AG04450 (cell line): ENCODE data around the gene MYOT. TPM values are rescaled to one million over a fixed set of nuclear protein-coding genes. Genes with fewer than 3 reads are reported as not detected.

Experiments used
- CTCF ChIA-PET: fragments of 300-600, 350-600 bp; formaldehyde crosslinking; extraction: SDS; loops from one replicate; lab custom pipeline; 2022; ENCODE audit warnings: antibody characterized with exemption, inconsistent platforms; lab: Charles Lee
- POLR2A ChIA-PET: fragments of 350-600 bp; formaldehyde crosslinking; extraction: SDS; loops from one replicate; lab custom pipeline; 2021; ENCODE audit warnings: antibody characterized with exemption, inconsistent platforms; lab: Yijun Ruan, JAX
- DNase-seq: peaks from one replicate; pipeline ENCODE4 v3.0.0-alpha.2; 2011; ENCODE audit warnings: low read depth, low spot score
- H3K27ac ChIP-seq: one replicate; pipeline ENCODE4 v1.5.1; 2012; ENCODE audit warnings: low read depth, low read length, control low read depth
- H3K27me3 ChIP-seq: one replicate; pipeline ENCODE4 v1.6.0; 2012; ENCODE audit warnings: low read length; ENCODE audit not compliant: control insufficient read depth, insufficient read depth
- H3K4me3 ChIP-seq: 2 replicates; pipeline ENCODE4 v1.5.1; 2011; ENCODE audit warnings: mild to moderate bottlenecking, low read depth, low read length, control low read depth
- H3K9me3 ChIP-seq: 2 replicates; pipeline ENCODE4 v1.5.1; 2012; ENCODE audit warnings: low read length; ENCODE audit not compliant: control insufficient read depth, insufficient read depth
- polyA plus RNA-seq: library from polyadenylated mRNA; depleted of rRNA; stranded (reverse); fragments of >200 nt; gene quantifications from 2 replicates; pipeline ENCODE4 v1.2.3, GENCODE V29; 2011
- TF ChIP-seq, protein P1 (sequence below): IDR thresholded peaks from 2 replicates; pipeline ENCODE4 v1.5.1; 2011; ENCODE audit warnings: low read depth, low read length, control low read depth, inconsistent platforms

Gene MYOT
- polyA plus RNA-seq, 1 experiment, result not detected

DNA sequence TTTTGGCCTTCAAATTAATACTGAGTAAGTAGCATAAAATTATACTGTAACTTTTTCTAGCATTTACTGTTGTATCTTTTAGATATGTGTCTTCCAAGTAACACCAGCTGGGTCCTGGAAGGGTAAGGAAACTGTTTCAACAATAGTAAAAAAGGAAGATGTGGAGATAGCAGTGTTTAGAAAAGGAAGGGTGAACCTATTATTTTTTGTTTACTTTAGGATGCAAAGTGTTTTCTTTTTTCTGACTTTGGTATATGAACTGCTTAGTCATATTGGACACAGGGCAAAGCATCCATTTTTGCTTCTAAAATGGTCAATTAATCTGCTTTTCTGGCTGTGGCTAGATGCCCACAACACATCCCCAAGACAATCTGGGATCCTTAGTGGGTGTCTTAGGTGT, 26.9 kb downstream of the MYOT start:
- CTCF ChIA-PET, result interaction anchor here (0.6 kb wide), 1 partner anchor 152 kb away, joined by 3 read pairs; no protein-coding TSS in a partner anchor
- DNase-seq, result no peak

DNA sequence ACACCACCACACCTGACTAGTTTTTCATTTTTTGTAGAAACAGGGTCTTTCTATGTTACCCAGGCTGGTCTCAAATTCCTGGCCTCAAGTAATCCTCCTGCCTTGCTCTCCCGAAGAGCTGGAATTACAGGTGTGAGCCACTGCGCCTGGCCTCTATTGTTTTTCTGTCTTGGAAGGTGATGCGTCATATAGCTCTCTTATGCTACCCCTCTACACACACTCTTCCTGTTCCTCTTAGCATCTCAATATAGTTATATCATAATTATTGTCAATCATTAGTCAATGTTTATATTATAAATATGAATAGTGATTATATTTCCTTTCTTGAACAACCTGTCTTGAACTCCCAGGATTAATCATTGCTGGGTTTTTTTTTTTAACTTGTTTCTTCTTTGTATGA, 28.9 kb downstream of the MYOT start:
- Histone ChIP-seq H3K27ac (no peak overlapping the region), H3K9me3 (no peaks in the 10 kb centered on the region), H3K4me3 (no peak overlapping the region), H3K27me3 (peaks cover 7% of the 10 kb centered on the region)
- ChIA-PET POLR2A (no interaction called here), CTCF (interaction anchor here (0.5 kb wide), 1 partner anchor 235 kb away, joined by 4 read pairs; no protein-coding TSS in a partner anchor)
- no peak for DNase-seq
- TF ChIP-seq, protein P1, sequence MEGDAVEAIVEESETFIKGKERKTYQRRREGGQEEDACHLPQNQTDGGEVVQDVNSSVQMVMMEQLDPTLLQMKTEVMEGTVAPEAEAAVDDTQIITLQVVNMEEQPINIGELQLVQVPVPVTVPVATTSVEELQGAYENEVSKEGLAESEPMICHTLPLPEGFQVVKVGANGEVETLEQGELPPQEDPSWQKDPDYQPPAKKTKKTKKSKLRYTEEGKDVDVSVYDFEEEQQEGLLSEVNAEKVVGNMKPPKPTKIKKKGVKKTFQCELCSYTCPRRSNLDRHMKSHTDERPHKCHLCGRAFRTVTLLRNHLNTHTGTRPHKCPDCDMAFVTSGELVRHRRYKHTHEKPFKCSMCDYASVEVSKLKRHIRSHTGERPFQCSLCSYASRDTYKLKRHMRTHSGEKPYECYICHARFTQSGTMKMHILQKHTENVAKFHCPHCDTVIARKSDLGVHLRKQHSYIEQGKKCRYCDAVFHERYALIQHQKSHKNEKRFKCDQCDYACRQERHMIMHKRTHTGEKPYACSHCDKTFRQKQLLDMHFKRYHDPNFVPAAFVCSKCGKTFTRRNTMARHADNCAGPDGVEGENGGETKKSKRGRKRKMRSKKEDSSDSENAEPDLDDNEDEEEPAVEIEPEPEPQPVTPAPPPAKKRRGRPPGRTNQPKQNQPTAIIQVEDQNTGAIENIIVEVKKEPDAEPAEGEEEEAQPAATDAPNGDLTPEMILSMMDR, result no peak

More for the DNA sequence above, 26.9 kb downstream of the MYOT start:
- TF ChIP-seq, protein P1, result no peak
- no peak overlapping the region for H3K27ac ChIP-seq
- no peak overlapping the region for H3K4me3 ChIP-seq
- H3K27me3 ChIP-seq, result peaks cover 3% of the 10 kb centered on the region
- H3K9me3 ChIP-seq, result peaks cover 5% of the 10 kb centered on the region
- POLR2A ChIA-PET, result no interaction called here

DNA sequence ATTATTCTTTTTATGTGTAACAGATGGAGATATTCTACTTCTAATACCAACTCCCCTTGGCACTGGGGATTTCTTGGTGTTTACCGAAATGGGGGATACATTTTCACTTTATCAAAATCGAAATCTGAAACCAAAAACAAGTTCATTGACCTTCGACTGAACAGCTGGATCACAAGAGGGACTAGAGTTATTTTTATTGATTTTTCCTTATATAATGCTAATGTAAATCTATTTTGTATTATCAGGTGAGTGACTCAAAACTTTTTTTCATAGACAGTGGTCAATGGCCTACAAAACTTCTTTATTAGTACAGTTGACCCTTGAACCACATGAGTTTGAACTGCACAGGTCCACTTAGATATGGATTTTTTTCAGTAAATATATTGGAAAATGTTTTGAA, 31.8 kb downstream of the MYOT start:
- no peak overlapping the region for H3K27ac ChIP-seq
- ChIA-PET CTCF (no interaction called here), POLR2A (no interaction called here)
- no peaks in the 10 kb centered on the region for H3K9me3 ChIP-seq
- TF ChIP-seq, protein P1, result no peak
- peaks cover 8% of the 10 kb centered on the region for H3K27me3 ChIP-seq
- H3K4me3 ChIP-seq, result no peak overlapping the region
- DNase-seq, result no peak

DNA sequence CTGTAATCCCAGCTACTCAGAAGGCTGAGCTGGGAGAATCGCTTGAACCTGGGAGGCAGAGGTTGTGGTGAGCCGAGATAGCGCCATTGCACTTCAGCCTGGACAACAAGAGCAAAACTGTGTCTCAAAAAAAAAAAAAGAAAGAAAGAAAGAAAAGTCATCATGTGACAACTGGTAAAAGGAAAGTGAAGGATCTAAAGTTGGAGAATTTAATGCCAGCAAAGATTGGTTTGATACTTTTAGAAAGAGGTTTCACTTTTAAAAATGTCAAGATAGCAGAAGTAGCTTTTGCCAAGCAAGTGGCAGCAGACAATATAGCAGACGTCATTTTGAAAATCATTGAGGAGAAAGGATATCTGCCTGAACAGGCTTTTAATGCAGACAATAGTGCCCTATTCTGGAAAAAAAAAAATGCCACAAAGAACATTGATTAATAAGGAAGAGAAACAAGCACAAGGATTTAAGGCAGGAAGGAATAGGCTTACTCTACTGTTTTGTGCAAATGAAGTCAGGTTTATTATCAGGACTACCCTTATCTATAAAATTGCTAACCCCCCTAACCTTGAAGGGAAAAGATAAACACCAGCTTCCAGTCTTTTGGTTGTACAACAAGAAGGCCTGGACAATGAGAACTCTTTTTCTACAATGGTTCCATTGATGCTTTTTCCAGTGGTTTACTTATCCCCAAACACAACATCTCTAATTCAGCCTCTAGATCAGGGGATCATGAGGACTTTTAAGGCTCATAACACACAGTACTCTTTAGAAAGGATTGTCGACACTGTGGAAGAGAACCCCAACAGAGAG, 33.6 kb downstream of the MYOT start:
- Histone ChIP-seq H3K9me3 (no peaks in the 10 kb centered on the region), H3K27me3 (peaks cover 6% of the 10 kb centered on the region), H3K27ac (no peak overlapping the region), H3K4me3 (no peak overlapping the region)
- no peak for DNase-seq
- TF ChIP-seq, protein P1, result no peak
- ChIA-PET POLR2A (no interaction called here), CTCF (interaction anchor here (0.7 to 0.8 kb wide), 2 partner anchors 26 to 158 kb away, joined by 3 read pairs; no protein-coding TSS in a partner anchor)
